ENCODE data around the gene SLC44A5.
"Not testable (repeated sequence)": the region's sequence is repeated elsewhere in the genome, so short reads cannot be mapped to it uniquely, and the experiment has no call there.

The SLC44A5 gene

DNA sequence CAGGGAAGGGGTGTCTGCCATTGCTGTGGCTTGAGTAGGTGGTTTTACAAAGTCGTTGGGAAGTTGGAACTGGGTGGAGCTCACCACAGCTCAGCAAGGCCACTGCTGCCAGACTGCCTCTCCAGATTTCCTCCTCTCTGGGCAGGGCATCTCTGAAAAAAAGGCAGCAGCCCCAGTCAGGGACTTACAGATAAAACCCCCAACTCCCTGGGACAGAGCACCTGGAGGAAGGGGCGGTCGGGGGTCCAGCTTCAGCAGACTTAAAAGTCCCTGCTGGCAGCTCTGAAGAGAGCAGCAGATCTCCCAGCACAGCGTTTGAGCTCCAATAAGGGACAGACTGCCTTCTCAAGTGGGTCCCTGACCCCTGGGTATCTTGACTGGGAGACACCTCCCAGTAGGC is 352.6 kb downstream of the SLC44A5 start:
- H2AFZ ChIP-seq (ENCODE audit: low read depth, low read length) = no peak overlapping the region
- H3K27me3 ChIP-seq (ENCODE audit: insufficient read depth, low read length, poor library complexity) = no peaks in the 10 kb centered on the region
- no peak overlapping the region for H3K9ac ChIP-seq (ENCODE audit: low read depth, low read length)
- H4K20me1 ChIP-seq (ENCODE audit: insufficient read depth, low read length) = no peaks in the 10 kb centered on the region
- H3K4me3 ChIP-seq (ENCODE audit: low read depth in 1 of 2, low read length in 2 of 2) = no peak overlapping the region
- no peak for DNase-seq
- H3K9me3 ChIP-seq (ENCODE audit: insufficient read depth, low read length, severe bottlenecking) = no peaks in the 10 kb centered on the region
- no peaks in the 10 kb centered on the region for H3K36me3 ChIP-seq (ENCODE audit: insufficient read depth, low read length)
- no peak overlapping the region for H3K27ac ChIP-seq (ENCODE audit: low read length)
- TF ChIP-seq, protein P1, sequence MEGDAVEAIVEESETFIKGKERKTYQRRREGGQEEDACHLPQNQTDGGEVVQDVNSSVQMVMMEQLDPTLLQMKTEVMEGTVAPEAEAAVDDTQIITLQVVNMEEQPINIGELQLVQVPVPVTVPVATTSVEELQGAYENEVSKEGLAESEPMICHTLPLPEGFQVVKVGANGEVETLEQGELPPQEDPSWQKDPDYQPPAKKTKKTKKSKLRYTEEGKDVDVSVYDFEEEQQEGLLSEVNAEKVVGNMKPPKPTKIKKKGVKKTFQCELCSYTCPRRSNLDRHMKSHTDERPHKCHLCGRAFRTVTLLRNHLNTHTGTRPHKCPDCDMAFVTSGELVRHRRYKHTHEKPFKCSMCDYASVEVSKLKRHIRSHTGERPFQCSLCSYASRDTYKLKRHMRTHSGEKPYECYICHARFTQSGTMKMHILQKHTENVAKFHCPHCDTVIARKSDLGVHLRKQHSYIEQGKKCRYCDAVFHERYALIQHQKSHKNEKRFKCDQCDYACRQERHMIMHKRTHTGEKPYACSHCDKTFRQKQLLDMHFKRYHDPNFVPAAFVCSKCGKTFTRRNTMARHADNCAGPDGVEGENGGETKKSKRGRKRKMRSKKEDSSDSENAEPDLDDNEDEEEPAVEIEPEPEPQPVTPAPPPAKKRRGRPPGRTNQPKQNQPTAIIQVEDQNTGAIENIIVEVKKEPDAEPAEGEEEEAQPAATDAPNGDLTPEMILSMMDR (IDR thresholded peaks at IDR 0.05; ENCODE audit: borderline replicate concordance, extremely low read depth, low read length, poor library complexity, severe bottlenecking) = no peak
- TF ChIP-seq EZH2 (IDR thresholded peaks at IDR 0.05; ENCODE audit: borderline replicate concordance, low read depth, low read length, severe bottlenecking) = no peak
- ATAC-seq (ENCODE audit: insufficient read depth, low read depth) = no peak
- H3K4me1 ChIP-seq (ENCODE audit: insufficient read depth, low read length) = no peaks in the 10 kb centered on the region
- no peak overlapping the region for H3K4me2 ChIP-seq (ENCODE audit: insufficient read depth, low read length)
- no peaks in the 10 kb centered on the region for H3K79me2 ChIP-seq (ENCODE audit: insufficient read depth, low read length)

DNA sequence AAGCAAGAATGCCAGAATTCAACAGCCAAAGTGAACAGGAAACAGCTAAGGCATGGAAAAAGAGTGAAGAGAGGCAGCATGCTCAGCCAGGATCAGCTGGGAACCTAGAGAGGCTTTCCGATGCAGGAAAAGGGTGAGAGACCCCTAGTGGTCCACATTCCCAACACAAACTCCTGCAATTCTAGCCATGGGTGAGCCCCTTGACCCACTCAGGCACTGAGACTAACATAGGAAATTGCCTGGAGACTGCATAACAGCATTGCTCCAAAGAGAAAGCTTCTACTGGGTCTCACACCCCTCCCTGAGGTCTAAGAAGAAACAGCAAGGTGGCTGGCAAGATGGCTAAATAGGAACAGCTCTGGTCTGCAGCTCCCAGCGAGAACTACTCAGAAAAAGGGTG is 353.5 kb downstream of the SLC44A5 start:
- ATAC-seq (ENCODE audit: insufficient read depth, low read depth) = no peak
- Histone ChIP-seq H3K4me2 (ENCODE audit: insufficient read depth, low read length) (no peak overlapping the region), H3K79me2 (ENCODE audit: insufficient read depth, low read length) (no peaks in the 10 kb centered on the region), H3K4me1 (ENCODE audit: insufficient read depth, low read length) (no peaks in the 10 kb centered on the region), H3K27ac (ENCODE audit: low read length) (no peak overlapping the region), H3K9me3 (ENCODE audit: insufficient read depth, low read length, severe bottlenecking) (no peaks in the 10 kb centered on the region), H3K4me3 (ENCODE audit: low read depth in 1 of 2, low read length in 2 of 2) (no peak overlapping the region), H2AFZ (ENCODE audit: low read depth, low read length) (no peak overlapping the region), H3K36me3 (ENCODE audit: insufficient read depth, low read length) (no peaks in the 10 kb centered on the region), H4K20me1 (ENCODE audit: insufficient read depth, low read length) (no peaks in the 10 kb centered on the region), H3K27me3 (ENCODE audit: insufficient read depth, low read length, poor library complexity) (no peaks in the 10 kb centered on the region), H3K9ac (ENCODE audit: low read depth, low read length) (no peak overlapping the region)
- no peak for TF ChIP-seq EZH2 (IDR thresholded peaks at IDR 0.05; ENCODE audit: borderline replicate concordance, low read depth, low read length, severe bottlenecking)
- TF ChIP-seq, protein P1 (IDR thresholded peaks at IDR 0.05; ENCODE audit: borderline replicate concordance, extremely low read depth, low read length, poor library complexity, severe bottlenecking) = no peak
- DNase-seq = no peak

DNA sequence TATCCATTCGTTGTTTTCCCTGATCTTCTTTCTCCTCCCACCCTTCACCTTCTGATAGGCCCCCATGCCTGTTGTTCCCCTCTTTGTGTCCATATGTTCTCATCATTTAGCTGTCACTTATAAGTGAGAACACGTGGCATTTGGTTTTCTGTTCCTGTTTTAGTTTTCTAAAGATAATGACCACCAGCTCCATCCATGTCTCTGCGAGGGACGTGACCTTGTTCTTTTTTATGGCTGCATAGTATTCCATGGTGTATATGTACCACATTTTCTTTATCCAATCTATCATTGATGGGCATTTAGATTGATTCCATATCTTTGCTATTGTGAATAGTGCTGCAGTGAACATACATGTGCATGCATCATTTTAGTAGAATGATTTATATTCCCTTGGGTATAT is 360.8 kb downstream of the SLC44A5 start:
- ATAC-seq (ENCODE audit: insufficient read depth, low read depth); DNase-seq; H3K27ac ChIP-seq (ENCODE audit: low read length); H3K4me1 ChIP-seq (ENCODE audit: insufficient read depth, low read length); H3K9me3 ChIP-seq (ENCODE audit: insufficient read depth, low read length, severe bottlenecking); H3K27me3 ChIP-seq (ENCODE audit: insufficient read depth, low read length, poor library complexity); H3K4me2 ChIP-seq (ENCODE audit: insufficient read depth, low read length); H3K36me3 ChIP-seq (ENCODE audit: insufficient read depth, low read length); H4K20me1 ChIP-seq (ENCODE audit: insufficient read depth, low read length); H3K4me3 ChIP-seq (ENCODE audit: low read depth in 1 of 2, low read length in 2 of 2); H2AFZ ChIP-seq (ENCODE audit: low read depth, low read length); H3K79me2 ChIP-seq (ENCODE audit: insufficient read depth, low read length); H3K9ac ChIP-seq (ENCODE audit: low read depth, low read length): not testable (repeated sequence)

DNA sequence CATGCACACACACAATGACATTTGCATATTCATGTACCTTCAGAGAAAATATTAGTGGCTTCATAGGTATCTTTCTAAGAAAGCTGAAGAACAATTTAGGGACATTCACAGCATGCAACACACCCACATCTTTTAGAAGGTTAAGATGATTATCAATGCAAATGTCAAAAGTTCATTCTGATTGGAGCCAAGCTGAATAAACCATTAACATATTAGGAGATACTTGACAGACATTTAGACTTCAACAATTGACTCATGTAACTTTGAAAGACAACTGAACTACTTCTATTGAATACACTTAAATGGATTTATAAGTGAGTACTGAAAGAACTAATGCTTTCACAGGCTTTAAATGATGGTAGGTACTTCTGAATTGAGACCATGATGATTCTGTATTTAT is 365.7 kb downstream of the SLC44A5 start:
- Histone ChIP-seq H3K4me2 (ENCODE audit: insufficient read depth, low read length) (no peak overlapping the region), H4K20me1 (ENCODE audit: insufficient read depth, low read length) (no peaks in the 10 kb centered on the region), H3K27ac (ENCODE audit: low read length) (no peak overlapping the region), H3K9me3 (ENCODE audit: insufficient read depth, low read length, severe bottlenecking) (no peaks in the 10 kb centered on the region), H3K4me3 (ENCODE audit: low read depth in 1 of 2, low read length in 2 of 2) (no peak overlapping the region), H3K36me3 (ENCODE audit: insufficient read depth, low read length) (no peaks in the 10 kb centered on the region), H3K27me3 (ENCODE audit: insufficient read depth, low read length, poor library complexity) (no peaks in the 10 kb centered on the region), H3K4me1 (ENCODE audit: insufficient read depth, low read length) (no peaks in the 10 kb centered on the region), H2AFZ (ENCODE audit: low read depth, low read length) (no peak overlapping the region), H3K79me2 (ENCODE audit: insufficient read depth, low read length) (no peaks in the 10 kb centered on the region), H3K9ac (ENCODE audit: low read depth, low read length) (no peak overlapping the region)
- TF ChIP-seq, protein P1 (IDR thresholded peaks at IDR 0.05; ENCODE audit: borderline replicate concordance, extremely low read depth, low read length, poor library complexity, severe bottlenecking) = no peak
- no peak for TF ChIP-seq EZH2 (IDR thresholded peaks at IDR 0.05; ENCODE audit: borderline replicate concordance, low read depth, low read length, severe bottlenecking)
- ATAC-seq (ENCODE audit: insufficient read depth, low read depth) = no peak
- no peak for DNase-seq
